Endothelial cell (in vitro differentiated cells): ENCODE measurements around the gene SND1. TPM values are rescaled to one million over a fixed set of nuclear protein-coding genes. Genes with fewer than 3 reads are reported as not detected.

Experiments used
- DNase-seq: peaks from one replicate; pipeline ENCODE4 v3.0.0; 2021; ENCODE audit warnings: low spot score
- H3K27ac Mint-ChIP-seq: one replicate; pipeline ENCODE4 v1.8.0; 2021; ENCODE audit warnings: mixed read lengths, inconsistent platforms; ENCODE audit not compliant: unreplicated experiment
- H3K27me3 Mint-ChIP-seq: one replicate; pipeline ENCODE4 v1.8.0; 2021; ENCODE audit warnings: mild to moderate bottlenecking, moderate library complexity, mixed read lengths, inconsistent platforms; ENCODE audit not compliant: unreplicated experiment
- H3K36me3 Mint-ChIP-seq: one replicate; pipeline ENCODE4 v1.8.0; 2021; ENCODE audit warnings: mild to moderate bottlenecking, low read depth, mixed read lengths, inconsistent platforms; ENCODE audit not compliant: unreplicated experiment
- H3K4me1 Mint-ChIP-seq: one replicate; pipeline ENCODE4 v1.8.0; 2021; ENCODE audit warnings: mild to moderate bottlenecking, mixed read lengths, inconsistent platforms; ENCODE audit not compliant: unreplicated experiment
- H3K4me3 Mint-ChIP-seq: one replicate; pipeline ENCODE4 v1.8.0; 2021; ENCODE audit warnings: mild to moderate bottlenecking, mixed read lengths, inconsistent platforms; ENCODE audit not compliant: unreplicated experiment
- H3K9me3 Mint-ChIP-seq: one replicate; pipeline ENCODE4 v1.8.0; 2021; ENCODE audit warnings: mixed read lengths, inconsistent platforms; ENCODE audit not compliant: unreplicated experiment
- CTCF ChIP-seq: fragments of 200-600 bp; sonication (generic); IDR thresholded peaks from one replicate; pipeline ENCODE4 v1.5.0; 2021; ENCODE audit warnings: antibody characterized with exemption; ENCODE audit not compliant: unreplicated experiment
- total RNA-seq: library from RNA; stranded (reverse); fragmentation: NEBNext Ultra II Directional; extraction: Animal tissue kit (Norgen Biotek cat#: 25700); gene quantifications from one replicate; pipeline ENCODE4 v1.2.1, GENCODE V29; 2021; ENCODE audit not compliant: unreplicated experiment

The SND1 gene
- total RNA-seq, 1 donor from 2014 or later = 375 TPM

GRCh38 chr7:127791446-127792189 lies 139.6 kb downstream of the SND1 start:
- TF ChIP-seq CTCF = no peak
- Mint-ChIP-seq H3K9me3 (no peaks in the 10 kb centered on the region), H3K4me1 (peaks cover 80% of the 10 kb centered on the region), H3K4me3 (peak overlapping the region; percentile 75), H3K36me3 (peaks cover 12% of the 10 kb centered on the region), H3K27me3 (peaks cover 2% of the 10 kb centered on the region), H3K27ac (no peak overlapping the region)
- no peak for DNase-seq

- Mint-ChIP-seq H3K4me3 (no peak overlapping the region), H3K36me3 (peaks cover 7% of the 10 kb centered on the region), H3K9me3 (no peaks in the 10 kb centered on the region), H3K27me3 (peaks cover 4% of the 10 kb centered on the region), H3K4me1 (peaks cover 73% of the 10 kb centered on the region), H3K27ac (peak overlapping the region; percentile 4)
- DNase-seq = peak; percentile 50
- peak; percentile 59 for TF ChIP-seq CTCF
Measured at GRCh38 chr7:127792528-127793342, 140.7 kb downstream of the SND1 start.

- no peaks in the 10 kb centered on the region for H3K9me3 Mint-ChIP-seq
- H3K4me1 Mint-ChIP-seq = peaks cover 73% of the 10 kb centered on the region
- no peak overlapping the region for H3K27ac Mint-ChIP-seq
- TF ChIP-seq CTCF = no peak
- no peak overlapping the region for H3K4me3 Mint-ChIP-seq
- DNase-seq = no peak
- H3K36me3 Mint-ChIP-seq = peaks cover 7% of the 10 kb centered on the region
- peaks cover 4% of the 10 kb centered on the region for H3K27me3 Mint-ChIP-seq
Measured at GRCh38 chr7:127793582-127793981, 141.6 kb downstream of the SND1 start.

GRCh38 chr7:127794136-127794535 lies 142.1 kb downstream of the SND1 start:
- peaks cover 4% of the 10 kb centered on the region for H3K27me3 Mint-ChIP-seq
- no peak for DNase-seq
- no peak overlapping the region for H3K27ac Mint-ChIP-seq
- H3K4me1 Mint-ChIP-seq = peaks cover 69% of the 10 kb centered on the region
- H3K36me3 Mint-ChIP-seq = peaks cover 7% of the 10 kb centered on the region
- no peaks in the 10 kb centered on the region for H3K9me3 Mint-ChIP-seq
- TF ChIP-seq CTCF = no peak
- no peak overlapping the region for H3K4me3 Mint-ChIP-seq

GRCh38 chr7:127794551-127794950 lies 142.6 kb downstream of the SND1 start:
- TF ChIP-seq CTCF = no peak
- Mint-ChIP-seq H3K27me3 (peaks cover 4% of the 10 kb centered on the region), H3K9me3 (no peaks in the 10 kb centered on the region), H3K27ac (peak overlapping the region; percentile 67), H3K36me3 (peaks cover 7% of the 10 kb centered on the region), H3K4me3 (peak overlapping the region; percentile 29), H3K4me1 (peaks cover 69% of the 10 kb centered on the region)
- DNase-seq = no peak
